Liver (tissue), 9 donors: ENCODE results near the gene RAPGEF1. TPM values are rescaled to one million over a fixed set of nuclear protein-coding genes. Genes with fewer than 3 reads are reported as not detected.

Source experiments
- DNase-seq: peaks from one replicate; pipeline ENCODE4 v3.0.0-alpha.2; 2017; ENCODE audit warnings: low spot score
- H3K27ac ChIP-seq, 2 donors: one replicate each; pipeline ENCODE4 v1.7.0; 2013; ENCODE audit warnings: inconsistent platforms in 2 of 2, low read length in 2 of 2, control low read depth in 1 of 2, low read depth in 1 of 2, mild to moderate bottlenecking in 1 of 2
- H3K27me3 ChIP-seq, 4 donors: one replicate each; pipeline versions ENCODE4 v1.6.1 to v1.7.0; 2013; ENCODE audit warnings: low read length in 3 of 4, inconsistent platforms in 1 of 4, mild to moderate bottlenecking in 1 of 4, moderate library complexity in 1 of 4; ENCODE audit not compliant: control insufficient read depth in 4 of 4, insufficient read depth in 4 of 4
- H3K36me3 ChIP-seq, 4 donors: one replicate each; pipeline versions ENCODE4 v1.6.1 to v1.7.0; 2013; ENCODE audit warnings: low read length in 3 of 4, mild to moderate bottlenecking in 3 of 4, low read depth in 1 of 4, moderate library complexity in 1 of 4; ENCODE audit not compliant: control insufficient read depth in 4 of 4, insufficient read depth in 3 of 4
- H3K4me1 ChIP-seq, 4 donors: one replicate each; pipeline versions ENCODE4 v1.6.1 to v1.7.0; 2013; ENCODE audit warnings: low read length in 3 of 4, mild to moderate bottlenecking in 3 of 4, moderate library complexity in 1 of 4; ENCODE audit not compliant: control insufficient read depth in 4 of 4, insufficient read depth in 4 of 4
- H3K4me3 ChIP-seq, 3 donors: one replicate each; pipeline versions ENCODE4 v1.6.1 to v1.7.0; 2013; ENCODE audit warnings: low read length in 3 of 3, control low read depth in 1 of 3, low read depth in 1 of 3, mild to moderate bottlenecking in 1 of 3
- H3K9ac ChIP-seq, 2 donors: one replicate each; pipeline ENCODE4 v1.7.0; 2013; ENCODE audit warnings: low read length in 2 of 2, mild to moderate bottlenecking in 2 of 2, moderate library complexity in 2 of 2, control low read depth in 1 of 2, low read depth in 1 of 2
- H3K9me3 ChIP-seq, 4 donors: one replicate each; pipeline versions ENCODE4 v1.6.1 to v1.7.0; 2013; ENCODE audit warnings: low read length in 3 of 4; ENCODE audit not compliant: control insufficient read depth in 4 of 4
- EGR1 ChIP-seq, 2 donors: IDR thresholded peaks; 2 replicates each; pipeline ENCODE4 v1.6.1; 2016 to 2018; ENCODE audit warnings: antibody characterized with exemption in 2 of 2, low read depth in 2 of 2
- FOXA1 ChIP-seq: IDR thresholded peaks from 2 replicates; pipeline ENCODE4 v1.6.1; 2016; ENCODE audit warnings: antibody characterized with exemption
- GABPA ChIP-seq, 2 donors: IDR thresholded peaks in 1 of 2; conservative IDR thresholded peaks in 1 of 2; 2 replicates each; pipeline ENCODE4 v1.6.1; 2016; ENCODE audit warnings: antibody characterized with exemption in 2 of 2, mild to moderate bottlenecking in 1 of 2, moderate library complexity in 1 of 2
- HNF4A ChIP-seq, 2 donors: conservative IDR thresholded peaks; 2 replicates each; pipeline ENCODE4 v1.6.1; 2016; ENCODE audit warnings: antibody characterized with exemption in 2 of 2, mild to moderate bottlenecking in 2 of 2
- HNF4G ChIP-seq: IDR thresholded peaks from 2 replicates; pipeline ENCODE4 v1.6.1; 2016; ENCODE audit warnings: antibody characterized with exemption
- JUND ChIP-seq, 2 donors: IDR thresholded peaks; 2 replicates each; pipeline ENCODE4 v1.6.1; 2016; ENCODE audit warnings: antibody characterized with exemption in 2 of 2
- NR2F2 ChIP-seq: IDR thresholded peaks from 2 replicates; pipeline ENCODE4 v1.6.1; 2016; ENCODE audit warnings: antibody characterized with exemption
- RAD21 ChIP-seq, 2 donors: IDR thresholded peaks; 2 replicates each; pipeline ENCODE4 v1.6.1; 2016; ENCODE audit warnings: antibody characterized with exemption in 2 of 2, mild to moderate bottlenecking in 2 of 2
- RXRA ChIP-seq, 2 donors: IDR thresholded peaks; 2 replicates each; pipeline ENCODE4 v1.6.1; 2017 to 2018; ENCODE audit warnings: antibody characterized with exemption in 2 of 2, mild to moderate bottlenecking in 1 of 2
- SP1 ChIP-seq: IDR thresholded peaks from 2 replicates; pipeline ENCODE4 v1.6.1; 2018; ENCODE audit warnings: antibody characterized with exemption, mild to moderate bottlenecking
- TAF1 ChIP-seq: conservative IDR thresholded peaks from 2 replicates; pipeline ENCODE4 v1.6.1; 2016; ENCODE audit warnings: antibody characterized with exemption, mild to moderate bottlenecking
- YY1 ChIP-seq: IDR thresholded peaks from 2 replicates; pipeline ENCODE4 v1.6.1; 2016; ENCODE audit warnings: antibody characterized with exemption, mild to moderate bottlenecking
- WGBS: extraction: QIAGEN DNeasy Blood & Tissue Kit; methylation state at CpG from one replicate; pipeline ENCODE4 v1.1.7; 2013; 5-methylcytosine and 5-hydroxymethylcytosine counted together
- polyA plus RNA-seq, 2 donors: library from polyadenylated mRNA; stranded (reverse) in 1 of 2; unstranded in 1 of 2; fragments of 200-250 nt in 1 of 2; fragments of >200 nt in 1 of 2; fragmentation: Nextera tagmentation in 1 of 2; extraction: Ambion mirVana in 1 of 2; gene quantifications; one replicate each; pipeline versions ENCODE4 v1.2.1 to v1.2.3, GENCODE V29; 2013 to 2015
- total RNA-seq, 2 donors: library from RNA; depleted of rRNA; stranded (reverse); fragments of >200 nt; gene quantifications; one replicate each; pipeline ENCODE4 v1.2.3, GENCODE V29; 2014
- TF ChIP-seq, protein P1 (sequence below): IDR thresholded peaks from 2 replicates; pipeline ENCODE4 v1.6.1; 2016; ENCODE audit warnings: antibody characterized with exemption
- TF ChIP-seq, protein P2 (sequence below): fragments of 150-350 bp; IDR thresholded peaks from 2 replicates; pipeline ENCODE4 v1.5.1; 2017; ENCODE audit warnings: improper control_type of control experiment, low read depth, low read length; ENCODE audit not compliant: missing input control
- TF ChIP-seq, protein P3 (sequence below): IDR thresholded peaks from 2 replicates; pipeline ENCODE4 v1.6.1; 2016; ENCODE audit warnings: antibody characterized with exemption, mild to moderate bottlenecking
- TF ChIP-seq, protein P4 (sequence below): IDR thresholded peaks from 2 replicates; pipeline ENCODE4 v1.6.1; 2016; ENCODE audit warnings: antibody characterized with exemption
- donor health status: healthy.
- donor health status: healthy.
- donor health status: healthy.
- donor health status: healthy.
- donor health status: healthy.

Gene RAPGEF1
- total and polyA plus RNA-seq, 4 donors = 5.6 to 19.7 (median 16.8) TPM

DNA sequence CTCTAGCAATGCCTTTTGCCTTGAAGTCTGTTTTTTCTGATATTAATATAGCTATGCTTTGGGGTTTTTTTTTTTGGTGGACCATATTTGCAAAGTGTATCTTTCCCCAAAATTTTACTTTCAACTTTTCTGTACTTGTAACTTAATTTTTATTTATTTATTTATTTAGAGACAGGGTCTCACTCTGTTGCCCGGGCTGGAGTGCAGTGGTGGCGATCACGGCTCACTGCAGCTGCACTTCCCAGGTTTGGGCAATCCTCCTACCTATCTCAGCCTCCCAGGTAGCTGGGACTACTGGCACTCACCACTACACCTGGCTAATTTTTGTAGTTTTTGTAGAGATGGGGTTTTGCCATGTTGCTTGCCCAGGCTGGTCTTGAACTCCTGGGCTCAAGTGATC lies 173.7 kb downstream of the RAPGEF1 start:
- Histone ChIP-seq H3K36me3 (peaks cover 0 to 4% (median 1%) of the 10 kb centered on the region in 4 donors), H3K9me3 (peaks cover 0 to 3% (median 0%) of the 10 kb centered on the region in 4 donors), H3K4me3 (no peak overlapping the region), H3K27ac (no peak overlapping the region), H3K9ac (no peak overlapping the region), H3K27me3 (no peaks in the 10 kb centered on the region), H3K4me1 (no peaks in the 10 kb centered on the region)
- no peak for DNase-seq
- WGBS = 98% methylated on average over 3 of the region's 3 CpGs
- TF ChIP-seq, protein P1, sequence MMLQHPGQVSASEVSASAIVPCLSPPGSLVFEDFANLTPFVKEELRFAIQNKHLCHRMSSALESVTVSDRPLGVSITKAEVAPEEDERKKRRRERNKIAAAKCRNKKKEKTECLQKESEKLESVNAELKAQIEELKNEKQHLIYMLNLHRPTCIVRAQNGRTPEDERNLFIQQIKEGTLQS = no peak
- no peak for TF ChIP-seq YY1
- no peak for TF ChIP-seq NR2F2
- TF ChIP-seq, protein P2, sequence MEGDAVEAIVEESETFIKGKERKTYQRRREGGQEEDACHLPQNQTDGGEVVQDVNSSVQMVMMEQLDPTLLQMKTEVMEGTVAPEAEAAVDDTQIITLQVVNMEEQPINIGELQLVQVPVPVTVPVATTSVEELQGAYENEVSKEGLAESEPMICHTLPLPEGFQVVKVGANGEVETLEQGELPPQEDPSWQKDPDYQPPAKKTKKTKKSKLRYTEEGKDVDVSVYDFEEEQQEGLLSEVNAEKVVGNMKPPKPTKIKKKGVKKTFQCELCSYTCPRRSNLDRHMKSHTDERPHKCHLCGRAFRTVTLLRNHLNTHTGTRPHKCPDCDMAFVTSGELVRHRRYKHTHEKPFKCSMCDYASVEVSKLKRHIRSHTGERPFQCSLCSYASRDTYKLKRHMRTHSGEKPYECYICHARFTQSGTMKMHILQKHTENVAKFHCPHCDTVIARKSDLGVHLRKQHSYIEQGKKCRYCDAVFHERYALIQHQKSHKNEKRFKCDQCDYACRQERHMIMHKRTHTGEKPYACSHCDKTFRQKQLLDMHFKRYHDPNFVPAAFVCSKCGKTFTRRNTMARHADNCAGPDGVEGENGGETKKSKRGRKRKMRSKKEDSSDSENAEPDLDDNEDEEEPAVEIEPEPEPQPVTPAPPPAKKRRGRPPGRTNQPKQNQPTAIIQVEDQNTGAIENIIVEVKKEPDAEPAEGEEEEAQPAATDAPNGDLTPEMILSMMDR = no peak
- no peak for TF ChIP-seq SP1
- no peak for TF ChIP-seq JUND (IDR thresholded peaks at IDR 0.05)
- no peak for TF ChIP-seq HNF4A (conservative IDR thresholded peaks at IDR 0.05)
- TF ChIP-seq RAD21 (IDR thresholded peaks at IDR 0.05) = no peak
- no peak for TF ChIP-seq FOXA1
- TF ChIP-seq TAF1 = no peak
- TF ChIP-seq GABPA (IDR thresholded peaks at IDR 0.05 in 1 of 2, conservative IDR thresholded peaks at IDR 0.05 in 1 of 2) = no peak
- TF ChIP-seq, protein P3, sequence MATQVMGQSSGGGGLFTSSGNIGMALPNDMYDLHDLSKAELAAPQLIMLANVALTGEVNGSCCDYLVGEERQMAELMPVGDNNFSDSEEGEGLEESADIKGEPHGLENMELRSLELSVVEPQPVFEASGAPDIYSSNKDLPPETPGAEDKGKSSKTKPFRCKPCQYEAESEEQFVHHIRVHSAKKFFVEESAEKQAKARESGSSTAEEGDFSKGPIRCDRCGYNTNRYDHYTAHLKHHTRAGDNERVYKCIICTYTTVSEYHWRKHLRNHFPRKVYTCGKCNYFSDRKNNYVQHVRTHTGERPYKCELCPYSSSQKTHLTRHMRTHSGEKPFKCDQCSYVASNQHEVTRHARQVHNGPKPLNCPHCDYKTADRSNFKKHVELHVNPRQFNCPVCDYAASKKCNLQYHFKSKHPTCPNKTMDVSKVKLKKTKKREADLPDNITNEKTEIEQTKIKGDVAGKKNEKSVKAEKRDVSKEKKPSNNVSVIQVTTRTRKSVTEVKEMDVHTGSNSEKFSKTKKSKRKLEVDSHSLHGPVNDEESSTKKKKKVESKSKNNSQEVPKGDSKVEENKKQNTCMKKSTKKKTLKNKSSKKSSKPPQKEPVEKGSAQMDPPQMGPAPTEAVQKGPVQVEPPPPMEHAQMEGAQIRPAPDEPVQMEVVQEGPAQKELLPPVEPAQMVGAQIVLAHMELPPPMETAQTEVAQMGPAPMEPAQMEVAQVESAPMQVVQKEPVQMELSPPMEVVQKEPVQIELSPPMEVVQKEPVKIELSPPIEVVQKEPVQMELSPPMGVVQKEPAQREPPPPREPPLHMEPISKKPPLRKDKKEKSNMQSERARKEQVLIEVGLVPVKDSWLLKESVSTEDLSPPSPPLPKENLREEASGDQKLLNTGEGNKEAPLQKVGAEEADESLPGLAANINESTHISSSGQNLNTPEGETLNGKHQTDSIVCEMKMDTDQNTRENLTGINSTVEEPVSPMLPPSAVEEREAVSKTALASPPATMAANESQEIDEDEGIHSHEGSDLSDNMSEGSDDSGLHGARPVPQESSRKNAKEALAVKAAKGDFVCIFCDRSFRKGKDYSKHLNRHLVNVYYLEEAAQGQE = no peak
- TF ChIP-seq HNF4G = no peak
- no peak for TF ChIP-seq EGR1 (IDR thresholded peaks at IDR 0.05; ENCODE audit: low read depth in 2 of 2)
- TF ChIP-seq RXRA (IDR thresholded peaks at IDR 0.05) = no peak

- Histone ChIP-seq H3K27ac (no peak overlapping the region), H3K4me3 (no peak overlapping the region), H3K36me3 (peaks cover 0 to 4% (median 0%) of the 10 kb centered on the region in 4 donors), H3K27me3 (no peaks in the 10 kb centered on the region), H3K4me1 (no peaks in the 10 kb centered on the region), H3K9ac (no peak overlapping the region), H3K9me3 (peaks cover 0 to 3% (median 0%) of the 10 kb centered on the region in 4 donors)
- DNase-seq = no peak
- WGBS = 93% methylated on average over 5 of the region's 5 CpGs
- TF ChIP-seq, protein P2 = no peak
- TF ChIP-seq, protein P4, sequence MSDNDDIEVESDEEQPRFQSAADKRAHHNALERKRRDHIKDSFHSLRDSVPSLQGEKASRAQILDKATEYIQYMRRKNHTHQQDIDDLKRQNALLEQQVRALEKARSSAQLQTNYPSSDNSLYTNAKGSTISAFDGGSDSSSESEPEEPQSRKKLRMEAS = no peak
Measured at GRCh38 chr9:131565369-131565768, 174.5 kb downstream of the RAPGEF1 start.
